HuH-7 (cell line): ENCODE data around the gene PTGR3.

ENCODE experiments used
- DNase-seq: peaks from one replicate; pipeline ENCODE4 v3.0.0; 2011; ENCODE audit warnings: low spot score

The PTGR3 gene

GRCh38 chr18:75169411-75169810 lies 39.5 kb downstream of the PTGR3 start:
- DNase-seq: no peak

DNA sequence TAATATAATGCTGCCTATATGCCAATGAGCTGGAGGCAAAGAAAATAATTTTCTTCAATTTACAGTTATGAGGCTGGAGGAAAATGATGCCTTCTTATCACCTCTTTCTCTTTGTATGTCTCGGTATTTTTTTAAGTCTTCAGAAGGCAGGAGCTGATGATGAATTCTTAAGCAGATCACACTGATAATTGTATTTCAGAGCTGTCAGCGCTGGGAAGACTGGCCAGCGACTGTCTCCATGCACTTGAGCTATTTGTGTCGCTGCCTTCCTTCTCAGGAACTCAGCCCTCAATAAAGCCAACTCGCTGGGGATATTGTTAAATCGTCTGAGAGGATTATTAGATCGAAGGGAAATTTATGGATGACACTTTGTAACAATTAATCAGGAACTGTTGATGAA lies 40.3 kb downstream of the PTGR3 start:
- DNase-seq: no peak

DNA sequence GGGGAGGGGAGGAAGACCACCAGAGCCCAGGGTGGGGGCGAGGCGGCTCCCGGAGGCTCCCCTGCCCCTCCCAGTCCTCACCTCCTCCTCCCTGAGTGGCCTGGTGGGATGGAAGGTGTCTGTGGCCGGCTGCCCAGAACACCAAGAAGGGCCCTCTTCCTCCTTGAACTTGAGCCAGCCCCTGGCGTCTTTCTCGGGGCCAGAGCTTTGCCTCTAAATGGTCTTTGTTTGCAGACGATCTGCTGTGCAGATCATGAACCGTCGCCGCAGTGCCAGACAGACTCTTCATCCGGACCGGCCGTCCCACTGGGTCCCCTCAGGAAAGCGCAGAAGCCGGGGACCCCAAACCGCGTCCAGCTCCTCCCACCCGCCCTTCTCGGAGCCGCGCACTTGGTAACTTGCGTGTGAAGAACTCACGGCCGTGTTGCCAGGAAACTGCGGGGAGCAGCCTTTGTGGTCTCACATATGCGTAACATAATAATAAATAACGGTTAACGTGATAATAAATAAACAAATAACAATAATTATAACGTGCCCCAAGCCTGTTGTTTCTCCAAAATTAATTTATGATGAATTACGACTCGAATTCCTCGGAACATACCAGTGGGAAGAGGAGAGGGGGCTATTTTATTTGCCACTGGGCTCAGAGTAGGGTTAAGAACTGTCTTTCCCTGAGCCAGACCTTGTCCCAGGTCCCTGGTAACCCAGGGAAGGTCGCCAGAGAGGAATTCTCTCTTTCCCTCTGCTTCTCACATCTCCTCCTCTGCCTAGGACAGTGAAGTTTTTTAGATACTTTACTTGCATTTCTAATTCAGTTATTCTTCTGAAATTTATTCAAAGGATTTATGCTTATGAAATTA lies 41.0 kb downstream of the PTGR3 start:
- no peak for DNase-seq

DNA sequence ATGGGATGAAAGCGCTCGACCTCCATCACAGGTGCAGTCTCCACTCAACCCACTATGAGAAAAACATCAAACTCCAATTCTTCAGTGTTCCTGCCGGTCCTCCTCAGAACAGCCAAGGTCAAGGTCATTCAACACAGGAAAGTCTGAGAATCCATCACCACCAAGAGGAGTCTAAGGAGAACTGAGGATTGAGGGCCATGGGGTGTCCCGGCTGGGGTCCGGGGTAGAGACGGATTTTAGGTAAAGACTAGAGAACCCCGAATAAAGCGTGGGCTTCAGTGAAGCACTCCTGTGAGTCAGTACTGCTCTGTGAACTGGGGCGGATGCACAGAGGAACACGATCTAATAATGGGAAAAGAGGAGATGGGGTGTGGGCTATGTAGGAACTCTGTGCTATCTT lies 41.8 kb downstream of the PTGR3 start:
- no peak for DNase-seq

- no peak for DNase-seq
Observed at GRCh38 chr18:75165926-75166325, 43.0 kb downstream of the PTGR3 start.

GRCh38 chr18:75164479-75164878 lies 44.5 kb downstream of the PTGR3 start:
- no peak for DNase-seq

- no peak for DNase-seq
Observed at GRCh38 chr18:75163736-75164135, 45.2 kb downstream of the PTGR3 start.

DNA sequence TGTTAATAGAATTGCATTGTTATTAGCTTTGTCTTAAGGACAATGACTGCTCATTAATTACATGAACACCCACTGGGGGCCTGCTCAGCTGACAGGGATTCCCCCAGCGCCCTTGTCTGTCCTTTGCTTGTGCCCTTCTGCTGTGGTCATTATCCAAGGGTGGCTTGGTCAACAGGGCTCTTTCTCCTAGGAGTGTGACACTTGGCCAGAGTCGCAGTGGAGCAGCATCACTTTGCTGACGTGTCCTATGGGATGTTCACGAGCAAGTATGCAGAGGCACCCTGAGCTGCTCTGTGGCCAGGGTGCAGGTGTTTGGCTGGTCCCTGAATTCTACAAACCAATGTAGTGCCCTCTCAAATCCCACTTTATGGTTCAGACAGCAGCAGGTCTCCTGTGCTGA lies 46.0 kb downstream of the PTGR3 start:
- DNase-seq: no peak

DNA sequence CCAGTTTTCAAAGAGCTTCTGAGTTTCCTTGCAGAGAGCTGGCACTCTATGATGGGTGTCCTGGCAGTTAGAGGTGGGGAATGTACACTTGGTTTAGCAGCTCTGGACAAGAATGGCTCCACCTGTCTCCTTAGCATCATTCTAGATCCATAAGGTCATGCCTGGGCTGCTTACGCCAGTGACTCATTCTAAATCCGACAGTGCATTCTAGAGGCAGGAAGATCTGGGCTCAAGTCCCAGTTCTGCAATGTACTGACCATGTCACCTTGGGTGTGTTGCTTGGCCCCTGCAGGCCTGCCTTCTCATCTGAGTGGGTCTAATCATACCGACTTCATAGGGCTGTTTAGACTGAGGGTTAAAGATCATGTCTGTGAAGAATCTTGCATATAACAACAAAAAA lies 46.5 kb downstream of the PTGR3 start:
- no peak for DNase-seq

DNA sequence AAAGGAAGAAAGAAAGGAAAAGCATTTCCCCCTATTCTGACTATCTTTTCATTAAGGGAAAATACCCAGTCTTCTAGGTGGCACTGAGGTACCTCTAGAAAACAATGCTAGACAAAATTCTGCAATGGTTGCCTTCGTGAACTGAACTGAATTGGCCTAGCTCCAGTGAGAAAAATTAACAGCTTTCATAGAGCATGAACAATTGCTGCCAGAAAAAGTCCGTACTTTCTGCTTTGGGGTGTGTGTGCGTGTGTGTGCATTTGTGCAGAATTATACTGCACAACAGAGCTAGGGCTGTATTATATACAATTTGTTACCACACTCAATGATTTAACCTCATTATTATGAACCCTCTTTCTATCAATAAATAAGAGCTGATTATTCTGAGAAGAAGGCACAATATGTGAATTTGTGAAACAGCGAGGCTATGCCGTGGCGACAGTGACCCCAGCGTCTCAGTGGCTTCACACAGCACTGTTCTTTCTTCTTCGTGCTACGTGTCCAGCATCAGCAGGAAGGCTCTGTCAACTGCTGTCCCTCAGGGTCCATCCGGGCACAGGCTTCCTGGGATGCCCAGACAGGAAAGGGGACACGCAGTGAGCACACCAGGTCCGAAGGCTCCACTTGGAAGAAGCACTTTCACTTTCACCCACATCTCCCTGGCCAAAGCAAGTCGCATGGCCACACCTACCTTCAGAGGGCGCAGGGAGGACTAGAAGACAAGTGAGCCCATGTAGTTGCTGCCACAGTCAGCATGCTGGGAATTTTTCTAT lies 47.5 kb downstream of the PTGR3 start:
- DNase-seq: peak; percentile 47

GRCh38 chr18:75160364-75160763 lies 48.6 kb downstream of the PTGR3 start:
- DNase-seq: no peak

- DNase-seq: no peak
Observed at GRCh38 chr18:75159646-75160356, 49.1 kb downstream of the PTGR3 start.

- no peak for DNase-seq
Observed at GRCh38 chr18:75159238-75159518, 49.8 kb downstream of the PTGR3 start.
